ENCODE results near the gene MAFG.

MAFG gene

GRCh38 chr17:81885869-81886548, 41.5 kb downstream of the MAFG start:
- TF ChIP-seq CTCF (IDR thresholded peaks at IDR 0.05; ENCODE audit: low read depth, low read length, missing control alignments), result no peak
- DNase-seq (ENCODE audit: extremely low read depth, low read depth), result no peak
- H3K4me3 ChIP-seq (replicated peaks; ENCODE audit: low read depth, low read length), result no peak overlapping the region

DNA sequence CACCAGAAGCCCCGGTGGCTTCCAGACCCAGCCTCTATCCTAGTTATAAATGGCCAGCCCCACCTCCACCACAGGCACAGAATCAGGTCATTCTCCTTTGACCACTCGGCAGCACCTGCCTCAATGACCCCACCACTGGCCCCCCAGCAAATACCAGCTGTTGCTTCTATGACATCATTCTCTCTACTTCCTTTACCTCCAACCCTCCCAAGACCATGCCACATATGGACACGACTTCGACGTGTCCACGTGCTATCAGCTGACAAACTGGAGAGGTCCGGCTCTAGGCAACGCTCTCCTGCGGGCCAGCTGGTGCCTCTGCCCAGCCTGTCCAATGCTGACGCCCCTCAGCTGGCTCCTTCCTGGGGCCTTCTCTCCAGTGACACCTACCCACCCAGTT, 42.1 kb downstream of the MAFG start:
- no peak for TF ChIP-seq CTCF (IDR thresholded peaks at IDR 0.05; ENCODE audit: low read depth, low read length, missing control alignments)
- DNase-seq (ENCODE audit: extremely low read depth, low read depth), result no peak
- no peak overlapping the region for H3K4me3 ChIP-seq (replicated peaks; ENCODE audit: low read depth, low read length)

DNA sequence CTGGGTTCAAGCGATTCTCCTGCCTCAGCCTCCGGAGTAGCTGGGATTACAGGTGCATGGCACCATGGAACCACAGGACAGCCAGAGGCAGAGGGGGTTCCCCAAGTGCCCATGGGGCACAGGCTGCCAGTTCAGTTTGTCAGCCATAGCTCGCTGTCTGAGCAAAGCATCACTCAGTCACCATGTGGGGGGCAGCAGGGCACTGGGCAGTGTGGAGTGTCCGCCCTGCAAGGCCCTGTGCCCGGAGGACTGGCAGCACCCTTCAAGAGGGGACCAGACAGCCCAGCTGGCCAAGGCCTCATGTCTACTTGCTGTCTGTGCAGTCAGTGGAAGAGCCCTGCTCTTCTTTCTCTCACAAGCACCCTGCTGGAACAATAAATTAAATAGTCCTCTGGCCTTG, 42.6 kb downstream of the MAFG start:
- no peak for DNase-seq (ENCODE audit: extremely low read depth, low read depth)
- no peak for TF ChIP-seq CTCF (IDR thresholded peaks at IDR 0.05; ENCODE audit: low read depth, low read length, missing control alignments)
- H3K4me3 ChIP-seq (replicated peaks; ENCODE audit: low read depth, low read length), result no peak overlapping the region

- DNase-seq (ENCODE audit: extremely low read depth, low read depth), result no peak
- H3K4me3 ChIP-seq (replicated peaks; ENCODE audit: low read depth, low read length), result no peak overlapping the region
- TF ChIP-seq CTCF (IDR thresholded peaks at IDR 0.05; ENCODE audit: low read depth, low read length, missing control alignments), result no peak
Observed at GRCh38 chr17:81884520-81884919, 43.0 kb downstream of the MAFG start.

DNA sequence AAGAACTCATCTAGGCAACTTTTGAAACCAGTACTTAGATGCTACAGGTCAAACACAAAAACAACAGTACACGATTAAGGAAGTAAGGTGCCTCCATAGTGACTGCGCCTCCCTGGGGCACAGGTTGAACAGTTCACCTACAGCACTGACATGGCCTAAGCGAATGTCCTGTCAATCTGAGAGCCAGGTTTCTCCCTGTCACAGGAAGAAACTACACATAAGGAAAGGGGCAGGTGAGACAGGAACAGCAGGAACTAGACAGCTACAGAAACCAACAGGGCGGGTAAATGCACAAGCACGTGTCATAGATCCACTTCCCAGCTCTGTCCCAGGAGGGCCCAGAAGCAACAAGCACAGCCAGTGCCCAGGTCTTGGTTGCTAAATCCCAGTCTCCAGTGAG, 48.4 kb downstream of the MAFG start:
- DNase-seq (ENCODE audit: extremely low read depth, low read depth), result no peak
- no peak overlapping the region for H3K4me3 ChIP-seq (replicated peaks; ENCODE audit: low read depth, low read length)
- no peak for TF ChIP-seq CTCF (IDR thresholded peaks at IDR 0.05; ENCODE audit: low read depth, low read length, missing control alignments)

DNA sequence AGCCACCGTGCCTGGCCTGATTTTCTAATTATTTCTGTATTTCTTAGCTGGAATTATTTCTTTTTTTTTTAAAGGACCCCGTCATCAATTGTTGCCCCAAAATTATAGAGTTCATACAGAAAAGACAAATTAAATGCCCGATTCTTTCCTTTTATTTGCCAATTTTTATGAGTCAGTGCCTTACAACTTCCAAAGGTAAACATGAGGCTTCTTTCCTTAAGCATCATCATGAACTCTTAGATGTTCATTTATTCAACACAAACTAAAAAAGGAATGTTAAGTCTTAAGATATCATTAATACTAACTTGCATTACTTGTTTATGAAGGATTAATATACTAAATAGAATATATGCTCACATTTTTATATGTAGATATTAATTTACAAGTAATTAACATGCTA, 49.2 kb downstream of the MAFG start:
- no peak for DNase-seq (ENCODE audit: extremely low read depth, low read depth)
- no peak for TF ChIP-seq CTCF (IDR thresholded peaks at IDR 0.05; ENCODE audit: low read depth, low read length, missing control alignments)
- no peak overlapping the region for H3K4me3 ChIP-seq (replicated peaks; ENCODE audit: low read depth, low read length)

- TF ChIP-seq CTCF (IDR thresholded peaks at IDR 0.05; ENCODE audit: low read depth, low read length, missing control alignments), result no peak
- H3K4me3 ChIP-seq (replicated peaks; ENCODE audit: low read depth, low read length), result no peak overlapping the region
- DNase-seq (ENCODE audit: extremely low read depth, low read depth), result no peak
Observed at GRCh38 chr17:81877569-81877968, 50.0 kb downstream of the MAFG start.
